GM20000 (cell line): ENCODE measurements around the gene ETAA1.

ENCODE experiments used
- DNase-seq: peaks from one replicate; pipeline ENCODE4 v3.0.0; 2012; ENCODE audit warnings: low spot score
- TF ChIP-seq, protein P1 (sequence below): IDR thresholded peaks from 2 replicates; pipeline ENCODE4 v1.5.1; 2012; ENCODE audit warnings: mild to moderate bottlenecking, control low read depth; ENCODE audit errors: extremely low read depth, missing control alignments

ETAA1 gene

DNA sequence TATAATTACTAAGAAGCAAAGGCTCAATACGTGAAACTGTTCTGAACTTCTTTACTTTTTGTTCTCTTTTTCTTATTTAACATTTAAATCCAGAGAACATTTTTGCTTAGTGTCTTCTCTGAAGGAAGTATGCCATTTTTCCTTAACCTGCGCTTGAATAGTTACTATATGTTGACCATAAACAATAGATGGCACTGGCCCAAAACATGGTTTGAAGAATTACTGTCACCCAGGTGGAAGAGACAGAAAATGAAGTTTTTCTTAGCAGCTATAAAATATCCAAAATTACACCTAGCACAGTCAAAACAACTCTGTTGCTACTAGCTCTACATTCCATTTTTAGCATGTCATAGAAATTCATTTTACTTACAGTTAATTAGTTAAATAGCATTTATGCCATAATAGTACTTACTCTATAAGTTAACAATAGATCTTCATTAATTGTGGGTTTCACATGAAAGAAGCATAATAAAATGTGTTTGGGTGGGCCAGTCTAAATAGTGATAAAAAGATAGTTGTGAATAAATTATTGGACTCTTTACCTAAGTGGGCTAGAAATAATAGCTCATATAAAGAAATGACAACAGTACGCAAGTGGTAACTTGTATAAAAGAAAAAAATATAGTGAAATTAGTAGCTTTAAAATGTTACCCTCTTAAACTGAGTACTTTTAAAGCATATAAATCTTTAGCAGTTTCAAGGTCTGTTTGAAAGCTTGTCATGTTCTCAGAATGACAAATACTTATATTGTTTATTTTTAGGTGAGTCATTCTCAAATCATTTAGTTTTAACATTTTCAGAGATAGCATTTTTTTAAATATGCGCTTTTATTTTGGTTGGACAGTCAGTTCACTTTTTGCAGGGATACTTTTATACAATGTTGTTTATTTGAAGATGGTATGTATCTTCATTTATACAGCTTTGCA is 3.7 kb downstream of the ETAA1 start:
- DNase-seq = no peak
- TF ChIP-seq, protein P1, sequence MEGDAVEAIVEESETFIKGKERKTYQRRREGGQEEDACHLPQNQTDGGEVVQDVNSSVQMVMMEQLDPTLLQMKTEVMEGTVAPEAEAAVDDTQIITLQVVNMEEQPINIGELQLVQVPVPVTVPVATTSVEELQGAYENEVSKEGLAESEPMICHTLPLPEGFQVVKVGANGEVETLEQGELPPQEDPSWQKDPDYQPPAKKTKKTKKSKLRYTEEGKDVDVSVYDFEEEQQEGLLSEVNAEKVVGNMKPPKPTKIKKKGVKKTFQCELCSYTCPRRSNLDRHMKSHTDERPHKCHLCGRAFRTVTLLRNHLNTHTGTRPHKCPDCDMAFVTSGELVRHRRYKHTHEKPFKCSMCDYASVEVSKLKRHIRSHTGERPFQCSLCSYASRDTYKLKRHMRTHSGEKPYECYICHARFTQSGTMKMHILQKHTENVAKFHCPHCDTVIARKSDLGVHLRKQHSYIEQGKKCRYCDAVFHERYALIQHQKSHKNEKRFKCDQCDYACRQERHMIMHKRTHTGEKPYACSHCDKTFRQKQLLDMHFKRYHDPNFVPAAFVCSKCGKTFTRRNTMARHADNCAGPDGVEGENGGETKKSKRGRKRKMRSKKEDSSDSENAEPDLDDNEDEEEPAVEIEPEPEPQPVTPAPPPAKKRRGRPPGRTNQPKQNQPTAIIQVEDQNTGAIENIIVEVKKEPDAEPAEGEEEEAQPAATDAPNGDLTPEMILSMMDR = no peak

DNA sequence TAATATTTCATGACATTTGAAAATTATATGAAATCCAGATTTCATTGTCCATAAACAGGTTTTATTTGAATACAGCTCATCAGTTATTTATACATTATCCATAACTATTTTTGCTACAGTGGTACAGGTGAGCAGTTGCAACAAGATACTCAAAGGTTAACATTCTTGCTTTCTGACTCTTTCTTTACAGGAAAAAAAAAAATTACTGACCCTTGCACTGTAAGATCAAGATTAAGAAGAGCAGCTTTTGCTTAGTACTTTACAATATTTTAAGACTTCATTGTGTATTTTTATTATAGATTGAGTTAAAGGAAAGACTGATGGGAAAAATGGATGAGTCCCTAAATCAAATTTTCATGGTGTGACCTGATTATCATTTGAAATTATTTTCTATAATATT is 11.2 kb downstream of the ETAA1 start:
- TF ChIP-seq, protein P1 = no peak
- no peak for DNase-seq

- DNase-seq = no peak
Measured at GRCh38 chr2:67412424-67412823, 15.3 kb downstream of the ETAA1 start.

GRCh38 chr2:67414867-67415266 is 17.7 kb downstream of the ETAA1 start:
- TF ChIP-seq, protein P1 = no peak
- no peak for DNase-seq

More at GRCh38 chr2:67412424-67412823, 15.3 kb downstream of the ETAA1 start:
- TF ChIP-seq, protein P1 = no peak

DNA sequence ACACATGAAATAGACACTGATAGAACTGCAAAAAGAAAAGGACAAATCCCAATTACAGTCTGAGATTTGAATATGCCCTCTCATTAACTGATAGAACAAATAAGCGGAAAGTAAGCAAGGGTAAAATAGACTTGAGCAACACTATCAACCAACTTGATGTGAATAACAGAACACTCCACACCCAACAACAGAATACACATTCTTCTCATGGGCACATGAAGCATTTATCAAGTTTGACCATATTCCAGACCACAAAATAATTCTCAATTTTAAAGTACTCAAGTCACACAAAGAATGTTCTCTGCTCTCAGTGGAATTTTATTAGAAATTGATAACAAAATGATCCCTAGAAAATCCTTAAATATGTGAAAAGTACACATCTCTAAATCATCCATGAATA is 19.0 kb downstream of the ETAA1 start:
- TF ChIP-seq, protein P1 = no peak
- no peak for DNase-seq

DNA sequence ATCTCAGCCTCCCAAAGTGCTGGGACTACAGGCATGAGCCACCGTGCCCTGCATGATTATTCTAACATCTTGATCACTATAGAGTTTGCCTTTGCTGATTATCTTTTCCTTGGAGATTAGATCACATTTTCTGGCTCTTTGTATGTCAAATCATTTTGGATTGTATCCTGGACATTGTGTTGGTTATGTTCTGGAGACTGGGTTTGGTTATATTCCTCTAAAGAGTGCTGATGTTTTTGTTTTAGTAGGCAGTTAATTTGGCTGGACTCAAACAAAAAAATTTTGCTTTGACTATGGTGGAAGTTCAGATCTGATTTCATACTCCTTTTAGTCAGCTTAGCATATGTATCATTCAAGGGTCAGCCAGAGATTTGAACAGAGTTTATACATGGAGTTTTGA is 26.4 kb downstream of the ETAA1 start:
- TF ChIP-seq, protein P1 = no peak
- DNase-seq = no peak

GRCh38 chr2:67436221-67436620 is 39.1 kb downstream of the ETAA1 start:
- TF ChIP-seq, protein P1 = no peak
- no peak for DNase-seq
